NT2/D1 (cell line): Measurements from ENCODE around the gene TNS1.

ENCODE experiments used
- DNase-seq: peaks from one replicate; pipeline ENCODE4 v3.0.0-alpha.2; 2011; ENCODE audit warnings: low read depth, low spot score
- H3K27me3 ChIP-seq: 2 replicates; pipeline ENCODE4 v1.6.0; 2011; ENCODE audit warnings: mild to moderate bottlenecking; ENCODE audit not compliant: insufficient read length, insufficient read depth
- H3K36me3 ChIP-seq: 2 replicates; pipeline ENCODE4 v1.6.1; 2011; ENCODE audit warnings: mild to moderate bottlenecking, low read length, mixed read lengths; ENCODE audit not compliant: insufficient read depth, insufficient read length
- H3K4me1 ChIP-seq: 2 replicates; pipeline ENCODE4 v1.5.1; 2011; ENCODE audit not compliant: insufficient read depth, insufficient read length
- H3K4me3 ChIP-seq: 2 replicates; pipeline ENCODE4 v1.5.1; 2011; ENCODE audit warnings: low read depth; ENCODE audit not compliant: insufficient read length
- H3K9ac ChIP-seq: 2 replicates; pipeline ENCODE4 v1.6.0; 2011; ENCODE audit warnings: low read depth; ENCODE audit not compliant: insufficient read length
- H3K9me3 ChIP-seq: 2 replicates; pipeline ENCODE4 v1.5.1; 2011; ENCODE audit warnings: mild to moderate bottlenecking, low read length; ENCODE audit not compliant: insufficient read depth
- SUZ12 ChIP-seq: IDR thresholded peaks from 2 replicates; pipeline ENCODE4 v1.6.1; 2011; ENCODE audit not compliant: insufficient read length, insufficient read depth; ENCODE audit errors: extremely low read depth
- YY1 ChIP-seq: IDR thresholded peaks from 2 replicates; pipeline ENCODE4 v1.6.1; 2011; ENCODE audit not compliant: insufficient read length, insufficient read depth
- ZNF274 ChIP-seq: IDR thresholded peaks from 2 replicates; pipeline ENCODE4 v1.6.1; 2011; ENCODE audit warnings: mild to moderate bottlenecking, low read depth, low read length

TNS1 gene

GRCh38 chr2:217875556-217876252, 127.1 kb downstream of the TNS1 start:
- H3K9me3 ChIP-seq, result no peaks in the 10 kb centered on the region
- peaks cover 1% of the 10 kb centered on the region for H3K4me1 ChIP-seq
- no peaks in the 10 kb centered on the region for H3K27me3 ChIP-seq
- H3K9ac ChIP-seq, result no peak overlapping the region
- DNase-seq, result no peak
- TF ChIP-seq ZNF274, result no peak
- no peak for TF ChIP-seq SUZ12
- TF ChIP-seq YY1, result no peak
- peaks cover 39% of the 10 kb centered on the region for H3K36me3 ChIP-seq
- H3K4me3 ChIP-seq, result no peak overlapping the region

GRCh38 chr2:217875138-217875537, 127.7 kb downstream of the TNS1 start:
- H3K36me3 ChIP-seq, result peaks cover 37% of the 10 kb centered on the region
- TF ChIP-seq SUZ12, result no peak
- no peak for TF ChIP-seq YY1
- TF ChIP-seq ZNF274, result no peak
- H3K9ac ChIP-seq, result no peak overlapping the region
- H3K4me1 ChIP-seq, result no peaks in the 10 kb centered on the region
- no peaks in the 10 kb centered on the region for H3K9me3 ChIP-seq
- no peaks in the 10 kb centered on the region for H3K27me3 ChIP-seq
- DNase-seq, result no peak
- H3K4me3 ChIP-seq, result no peak overlapping the region

DNA sequence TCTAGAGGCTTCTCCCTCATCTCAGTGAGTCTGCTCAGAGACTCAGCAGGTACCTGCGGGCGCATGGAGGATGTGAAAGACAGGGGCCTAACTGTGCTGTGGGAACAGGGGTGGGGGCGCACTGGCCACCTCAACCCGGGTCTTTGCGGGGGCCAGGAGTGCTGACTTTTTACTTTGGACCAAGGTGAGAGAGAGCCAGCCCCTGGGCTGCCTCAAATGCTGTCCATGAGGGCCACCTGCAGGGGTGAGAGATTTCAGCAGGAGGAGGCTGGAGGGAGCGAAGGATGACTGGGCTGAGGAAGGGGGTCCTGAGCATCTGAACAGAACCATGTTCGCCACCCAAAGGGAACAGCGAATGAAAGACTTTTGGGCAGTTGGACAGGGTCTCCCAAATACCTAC, 129.4 kb downstream of the TNS1 start:
- TF ChIP-seq YY1 (no peak), ZNF274 (no peak), SUZ12 (no peak)
- Histone ChIP-seq H3K4me3 (no peak overlapping the region), H3K9ac (no peak overlapping the region), H3K9me3 (no peaks in the 10 kb centered on the region), H3K4me1 (no peaks in the 10 kb centered on the region), H3K36me3 (peaks cover 28% of the 10 kb centered on the region), H3K27me3 (no peaks in the 10 kb centered on the region)
- no peak for DNase-seq

GRCh38 chr2:217872319-217872718, 130.5 kb downstream of the TNS1 start:
- Histone ChIP-seq H3K4me1 (no peaks in the 10 kb centered on the region), H3K9ac (no peak overlapping the region), H3K9me3 (no peaks in the 10 kb centered on the region), H3K27me3 (no peaks in the 10 kb centered on the region), H3K36me3 (peaks cover 30% of the 10 kb centered on the region), H3K4me3 (no peak overlapping the region)
- no peak for TF ChIP-seq YY1
- TF ChIP-seq ZNF274, result no peak
- TF ChIP-seq SUZ12, result no peak
- DNase-seq, result no peak

GRCh38 chr2:217870528-217871011, 132.2 kb downstream of the TNS1 start:
- Histone ChIP-seq H3K27me3 (no peaks in the 10 kb centered on the region), H3K4me1 (no peaks in the 10 kb centered on the region), H3K4me3 (no peak overlapping the region), H3K36me3 (peaks cover 31% of the 10 kb centered on the region), H3K9ac (no peak overlapping the region), H3K9me3 (no peaks in the 10 kb centered on the region)
- no peak for TF ChIP-seq YY1
- no peak for TF ChIP-seq SUZ12
- no peak for TF ChIP-seq ZNF274
- no peak for DNase-seq

GRCh38 chr2:217868911-217869334, 133.9 kb downstream of the TNS1 start:
- Histone ChIP-seq H3K27me3 (no peaks in the 10 kb centered on the region), H3K9me3 (no peaks in the 10 kb centered on the region), H3K4me1 (peaks cover 1% of the 10 kb centered on the region), H3K36me3 (peaks cover 32% of the 10 kb centered on the region), H3K4me3 (no peak overlapping the region), H3K9ac (no peak overlapping the region)
- no peak for TF ChIP-seq SUZ12
- no peak for TF ChIP-seq YY1
- TF ChIP-seq ZNF274, result no peak
- no peak for DNase-seq

GRCh38 chr2:217868265-217868892, 134.4 kb downstream of the TNS1 start:
- no peak for DNase-seq
- Histone ChIP-seq H3K36me3 (peaks cover 36% of the 10 kb centered on the region), H3K9me3 (no peaks in the 10 kb centered on the region), H3K27me3 (no peaks in the 10 kb centered on the region), H3K9ac (no peak overlapping the region), H3K4me1 (peaks cover 6% of the 10 kb centered on the region), H3K4me3 (no peak overlapping the region)
- no peak for TF ChIP-seq ZNF274
- TF ChIP-seq SUZ12, result no peak
- no peak for TF ChIP-seq YY1
